Smooth muscle cell (in vitro differentiated cells): ENCODE data around the gene FIBP. TPM values are rescaled to one million over a fixed set of nuclear protein-coding genes. Genes with fewer than 3 reads are reported as not detected.

Source experiments
- DNase-seq: peaks from one replicate; lab custom pipeline; 2025; ENCODE audit not compliant: unreplicated experiment; lab: John Stamatoyannopoulos, UW
- H2AFZ ChIP-seq: fragments of 200-600 bp; sonication (generic); 2 replicates; pipeline ENCODE4 v1.6.0; 2016; ENCODE audit warnings: antibody characterized with exemption, low read depth, mild to moderate bottlenecking
- H3F3A ChIP-seq: fragments of 200-600 bp; sonication (generic); 2 replicates; pipeline ENCODE4 v1.6.0; 2017; ENCODE audit warnings: antibody characterized with exemption, low read depth
- H3K27ac ChIP-seq: fragments of 200-600 bp; sonication (generic); 2 replicates; pipeline ENCODE4 v1.5.1; 2016; ENCODE audit warnings: low read depth, mild to moderate bottlenecking
- H3K27me3 ChIP-seq: fragments of 200-600 bp; sonication (generic); 2 replicates; pipeline ENCODE4 v1.6.1; 2016; ENCODE audit warnings: low read depth, mild to moderate bottlenecking
- H3K36me3 ChIP-seq: fragments of 200-600 bp; sonication (generic); 2 replicates; pipeline ENCODE4 v1.5.1; 2016; ENCODE audit warnings: low read depth
- H3K4me1 ChIP-seq: fragments of 200-600 bp; sonication (generic); 2 replicates; pipeline ENCODE4 v1.5.1; 2016; ENCODE audit warnings: low read depth
- H3K4me2 ChIP-seq: fragments of 200-600 bp; sonication (generic); 2 replicates; pipeline ENCODE4 v1.6.0; 2016; ENCODE audit warnings: mild to moderate bottlenecking
- H3K4me3 ChIP-seq: fragments of 200-600 bp; sonication (generic); 2 replicates; pipeline ENCODE4 v1.5.1; 2016; ENCODE audit warnings: mild to moderate bottlenecking
- H3K79me2 ChIP-seq: fragments of 200-600 bp; sonication (generic); 2 replicates; pipeline ENCODE4 v1.6.0; 2016; ENCODE audit warnings: low read depth, mild to moderate bottlenecking
- H3K9ac ChIP-seq: fragments of 200-600 bp; sonication (generic); 2 replicates; pipeline ENCODE4 v1.6.0; 2016; ENCODE audit warnings: low read depth
- H3K9me3 ChIP-seq: fragments of 200-600 bp; sonication (generic); replicated peaks from 2 replicates; pipeline ENCODE4 v1.5.1; 2016; ENCODE audit warnings: low read depth
- H4K20me1 ChIP-seq: fragments of 200-600 bp; sonication (generic); 2 replicates; pipeline ENCODE4 v1.6.0; 2016; ENCODE audit warnings: low read depth
- CTCF ChIP-seq: fragments of 200-600 bp; sonication (generic); IDR thresholded peaks from 2 replicates; pipeline ENCODE4 v1.5.1; 2017; ENCODE audit warnings: borderline replicate concordance, mild to moderate bottlenecking, antibody characterized with exemption; ENCODE audit not compliant: insufficient read depth, poor library complexity, severe bottlenecking
- WGBS: methylation state at CpG from one replicate; pipeline ENCODE4 v1.1.7; 2016; ENCODE audit warnings: low lambda C conversion rate; 5-methylcytosine and 5-hydroxymethylcytosine counted together
- polyA plus RNA-seq: library from polyadenylated mRNA; unstranded; fragments of >200 nt; fragmentation: Nextera tagmentation; extraction: Ambion mirVana; gene quantifications from 2 replicates; pipeline ENCODE4 v1.2.1, GENCODE V29; 2016
- total RNA-seq: library from RNA; depleted of rRNA; stranded (reverse); fragments of >200 nt; gene quantifications from 2 replicates; pipeline ENCODE4 v1.2.3, GENCODE V29; 2014

Gene FIBP
- total and polyA plus RNA-seq, 2 experiments from 2014 or later = 109 to 114 TPM

GRCh38 chr11:65868907-65869306, 19.4 kb downstream of the FIBP start:
- Histone ChIP-seq H3K9me3 (no peaks in the 10 kb centered on the region), H3K79me2 (peaks cover 2% of the 10 kb centered on the region), H3K9ac (no peak overlapping the region), H3K4me1 (no peaks in the 10 kb centered on the region), H3K27ac (no peak overlapping the region), H3K27me3 (no peaks in the 10 kb centered on the region), H3K4me3 (no peak overlapping the region), H3K36me3 (no peaks in the 10 kb centered on the region), H3K4me2 (no peak overlapping the region), H3F3A (peaks cover 43% of the 10 kb centered on the region), H4K20me1 (peaks cover 38% of the 10 kb centered on the region), H2AFZ (no peak overlapping the region)
- WGBS = 92% methylated on average over 3 of the region's 3 CpGs
- TF ChIP-seq CTCF = no peak
- no peak for DNase-seq

- no peak overlapping the region for H3K4me2 ChIP-seq
- H3K4me3 ChIP-seq = no peak overlapping the region
- H3K27ac ChIP-seq = peak overlapping the region; percentile 8
- no peak for DNase-seq
- no peaks in the 10 kb centered on the region for H3K4me1 ChIP-seq
- H2AFZ ChIP-seq = no peak overlapping the region
- H3K27me3 ChIP-seq = no peaks in the 10 kb centered on the region
- peaks cover 43% of the 10 kb centered on the region for H3F3A ChIP-seq
- H3K9me3 ChIP-seq = no peaks in the 10 kb centered on the region
- peaks cover 45% of the 10 kb centered on the region for H4K20me1 ChIP-seq
- 86% methylated on average over 19 of the region's 19 CpGs for WGBS
- no peak for TF ChIP-seq CTCF
- H3K79me2 ChIP-seq = peaks cover 3% of the 10 kb centered on the region
- H3K36me3 ChIP-seq = no peaks in the 10 kb centered on the region
- H3K9ac ChIP-seq = no peak overlapping the region
Measured at GRCh38 chr11:65868076-65868667, 20.1 kb downstream of the FIBP start.

DNA sequence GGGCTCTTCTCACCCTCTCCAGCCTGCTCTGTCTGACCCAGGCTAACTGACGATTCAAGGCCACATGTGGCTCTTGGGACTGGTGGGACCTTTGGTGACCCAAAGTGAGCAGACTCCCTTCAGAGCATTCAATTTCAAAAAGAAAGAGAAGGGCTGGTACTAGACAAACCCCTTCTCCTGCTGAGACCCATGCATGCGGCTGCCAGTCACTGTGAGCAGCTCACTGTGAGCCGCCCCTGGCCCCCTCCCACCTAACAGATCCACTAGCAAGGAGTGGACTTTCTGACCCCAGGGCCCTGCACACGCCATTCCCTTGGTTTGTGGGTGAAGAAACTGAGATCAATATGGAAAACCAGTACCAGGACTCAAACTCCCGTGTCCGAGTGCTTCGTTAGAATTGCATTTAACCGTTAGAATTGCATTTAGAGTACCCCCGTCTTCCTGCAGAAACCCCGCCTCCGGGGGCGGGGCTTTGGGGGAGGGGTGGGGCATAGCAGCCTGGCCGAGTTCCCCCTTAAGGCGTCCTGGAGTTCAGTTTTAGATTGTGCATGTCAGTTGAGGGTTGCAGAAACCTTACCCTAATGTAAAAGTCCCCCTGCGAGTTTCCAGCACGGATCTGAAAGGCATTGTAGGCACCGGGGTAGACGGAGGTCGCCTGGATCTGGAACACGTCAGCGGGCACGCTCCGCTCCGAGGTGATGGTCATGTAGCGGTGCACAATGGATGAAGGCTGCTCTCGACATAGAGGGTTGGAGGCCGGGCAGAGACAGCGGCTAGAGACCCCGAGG, 20.8 kb downstream of the FIBP start:
- no peaks in the 10 kb centered on the region for H3K9me3 ChIP-seq
- TF ChIP-seq CTCF = no peak
- H3K36me3 ChIP-seq = no peaks in the 10 kb centered on the region
- H3F3A ChIP-seq = peaks cover 43% of the 10 kb centered on the region
- no peak overlapping the region for H3K4me3 ChIP-seq
- H3K9ac ChIP-seq = no peak overlapping the region
- 52% methylated on average over 29 of the region's 29 CpGs for WGBS
- DNase-seq = no peak
- no peak overlapping the region for H3K4me2 ChIP-seq
- peaks cover 46% of the 10 kb centered on the region for H4K20me1 ChIP-seq
- no peaks in the 10 kb centered on the region for H3K27me3 ChIP-seq
- H2AFZ ChIP-seq = no peak overlapping the region
- H3K27ac ChIP-seq = no peak overlapping the region
- H3K79me2 ChIP-seq = peaks cover 9% of the 10 kb centered on the region
- no peaks in the 10 kb centered on the region for H3K4me1 ChIP-seq
